GM21381 (cell line): ENCODE measurements around the gene GADD45A.
"Not testable (repeated sequence)": the region's sequence is repeated elsewhere in the genome, so short reads cannot be mapped to it uniquely, and the experiment has no call there.

Source experiments
- ATAC-seq: cut with Tn5 transposase; IDR thresholded peaks from one replicate; pipeline ENCODE4 v1.9.1; 2021; ENCODE audit warnings: mild to moderate bottlenecking, moderate library complexity; ENCODE audit not compliant: unreplicated experiment

The GADD45A gene, protein sequence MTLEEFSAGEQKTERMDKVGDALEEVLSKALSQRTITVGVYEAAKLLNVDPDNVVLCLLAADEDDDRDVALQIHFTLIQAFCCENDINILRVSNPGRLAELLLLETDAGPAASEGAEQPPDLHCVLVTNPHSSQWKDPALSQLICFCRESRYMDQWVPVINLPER

GRCh38 chr1:67685067-67685557 lies at the start of gene GADD45A:
Gene GADD45A (plus strand): TSS chr1:67685201. CDS start chr1:67685495, 294 bp downstream.
- peak; percentile 85 for ATAC-seq

DNA sequence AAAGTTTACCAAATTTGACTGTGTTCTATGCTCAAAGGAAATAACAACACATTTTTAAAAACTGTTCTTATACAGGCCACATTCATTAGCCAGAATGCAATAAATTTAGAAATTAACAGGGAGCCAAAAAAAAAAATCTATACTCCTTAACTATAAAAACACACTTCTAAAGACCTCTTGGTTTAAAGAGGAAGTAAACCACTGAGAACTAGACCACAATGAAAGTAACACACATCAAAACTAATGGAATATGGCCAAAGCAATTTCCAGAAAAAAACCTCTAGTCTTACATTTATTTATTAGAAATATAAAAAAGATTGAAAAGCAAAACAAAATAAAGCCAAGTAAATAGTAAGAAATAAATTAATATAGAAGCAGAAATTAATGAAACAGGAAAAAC lies 48.9 kb upstream of the GADD45A start:
- ATAC-seq = no peak

DNA sequence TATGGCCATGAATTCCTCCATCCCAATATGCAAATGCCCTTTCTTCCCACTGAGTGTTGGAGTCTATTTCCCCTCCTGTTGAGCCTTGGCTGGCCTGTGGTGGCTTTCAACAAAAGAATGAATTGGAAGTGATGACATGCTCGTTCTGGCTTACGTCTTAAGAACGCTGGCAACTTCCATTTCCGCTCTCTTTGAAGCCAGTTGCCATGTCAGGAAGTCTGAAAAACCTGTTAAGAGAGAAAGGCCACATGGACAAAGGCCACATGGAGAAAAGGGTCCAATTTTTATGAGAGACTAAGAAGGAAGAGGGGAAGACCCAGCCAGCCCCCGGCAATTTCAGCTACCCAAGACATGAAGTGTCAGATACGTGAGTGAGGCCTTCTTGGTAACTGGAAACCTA lies 45.6 kb upstream of the GADD45A start:
- ATAC-seq = no peak

GRCh38 chr1:67642629-67643028 lies 42.4 kb upstream of the GADD45A start:
- ATAC-seq = no peak

DNA sequence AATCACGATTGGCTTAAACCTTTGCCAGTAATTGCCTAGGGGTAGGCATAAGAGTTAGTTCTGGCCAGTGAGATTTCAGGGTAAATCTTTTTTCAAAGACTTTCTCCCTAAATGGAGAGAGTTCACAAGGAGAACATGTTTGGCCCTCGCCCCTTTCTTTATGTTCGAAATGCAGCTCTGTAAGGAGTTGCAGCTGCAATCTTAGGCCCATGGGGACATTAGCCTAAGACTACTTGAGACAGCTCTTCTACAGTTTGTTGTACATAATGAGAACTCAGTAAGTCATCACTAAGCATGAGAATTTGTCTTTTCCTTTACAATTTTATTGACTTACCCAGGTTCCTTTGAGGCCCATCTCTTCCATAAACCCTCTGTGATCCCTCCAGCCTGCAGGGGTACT lies 40.4 kb upstream of the GADD45A start:
- ATAC-seq = no peak

DNA sequence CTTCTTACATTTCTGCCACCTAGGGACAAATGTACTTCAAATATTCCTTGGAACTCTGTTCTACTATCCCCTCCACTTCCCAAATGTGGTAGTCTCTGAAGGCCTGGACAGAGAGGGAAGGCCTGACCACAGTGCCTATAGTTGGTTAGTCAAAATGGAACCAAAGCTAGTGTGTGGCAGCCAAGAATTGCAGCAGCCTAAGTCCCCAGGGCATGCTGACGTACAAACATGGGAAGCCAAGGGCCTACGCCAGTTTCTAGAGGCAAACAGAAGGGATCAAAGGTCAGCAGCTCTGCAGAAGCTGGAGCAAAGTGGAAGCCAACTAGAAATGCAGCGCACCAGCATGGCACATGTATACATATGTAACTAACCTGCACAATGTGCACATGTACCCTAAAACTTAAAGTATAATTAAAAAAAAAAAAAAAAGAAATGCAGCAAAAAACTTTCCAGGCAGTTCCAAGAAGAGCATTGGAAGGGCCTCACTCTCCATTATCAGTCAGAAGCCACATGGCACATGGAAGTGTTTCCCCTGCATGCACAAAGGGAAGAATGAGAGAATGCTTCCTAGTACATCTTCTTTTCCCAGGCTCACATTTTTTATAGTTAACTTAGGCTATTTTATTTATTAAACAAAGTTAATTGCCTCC lies 39.4 kb upstream of the GADD45A start:
- ATAC-seq = no peak

GRCh38 chr1:67646145-67647035 lies 38.6 kb upstream of the GADD45A start:
- no peak for ATAC-seq

GRCh38 chr1:67647036-67647798 lies 37.8 kb upstream of the GADD45A start:
- no peak for ATAC-seq

DNA sequence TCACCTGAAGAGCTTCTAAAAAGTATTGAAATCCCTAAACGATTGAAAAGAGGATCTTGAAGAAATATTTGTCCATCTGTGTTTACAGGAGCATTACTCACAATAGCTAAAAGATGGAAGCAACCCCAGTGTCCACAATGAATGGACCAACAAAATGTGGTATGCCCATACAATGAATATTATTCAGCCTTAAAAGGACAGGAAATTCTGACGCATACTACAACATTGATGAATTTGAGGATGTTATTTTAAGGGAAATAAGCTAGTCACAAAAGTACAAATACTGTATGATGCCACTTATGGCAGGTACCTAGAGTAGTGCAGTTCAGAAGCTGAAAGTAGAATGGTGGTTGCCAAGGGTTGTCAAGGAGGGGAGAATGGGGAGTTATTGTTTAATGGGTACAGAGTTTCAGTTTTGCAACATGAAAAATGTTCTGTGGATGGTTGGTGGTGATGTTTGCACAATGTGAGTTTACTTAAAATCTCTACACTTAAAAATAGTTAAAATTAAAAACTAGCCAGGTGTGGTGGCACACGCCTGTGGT lies 37.1 kb upstream of the GADD45A start:
- no peak for ATAC-seq

- no peak for ATAC-seq
Observed at GRCh38 chr1:67648582-67649326, 36.2 kb upstream of the GADD45A start.

DNA sequence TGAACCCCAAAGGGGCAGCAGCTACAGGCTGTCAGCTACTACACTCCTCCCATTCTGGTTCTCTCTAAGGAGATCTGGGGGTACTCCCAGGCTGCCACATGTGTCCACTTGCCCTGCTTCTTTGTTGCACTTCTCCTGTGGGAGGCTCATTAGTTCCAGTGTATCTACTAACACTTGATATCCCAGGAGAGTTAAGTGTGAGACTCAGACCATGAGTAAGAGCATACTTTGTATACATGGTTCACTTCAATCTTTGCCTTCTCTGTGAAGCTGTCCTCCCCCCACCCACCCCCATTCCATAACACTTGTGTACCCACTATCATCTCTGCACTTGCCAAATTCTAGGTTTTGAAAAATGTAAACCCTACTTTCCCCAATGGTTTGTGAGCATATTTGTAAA lies 34.9 kb upstream of the GADD45A start:
- no peak for ATAC-seq

DNA sequence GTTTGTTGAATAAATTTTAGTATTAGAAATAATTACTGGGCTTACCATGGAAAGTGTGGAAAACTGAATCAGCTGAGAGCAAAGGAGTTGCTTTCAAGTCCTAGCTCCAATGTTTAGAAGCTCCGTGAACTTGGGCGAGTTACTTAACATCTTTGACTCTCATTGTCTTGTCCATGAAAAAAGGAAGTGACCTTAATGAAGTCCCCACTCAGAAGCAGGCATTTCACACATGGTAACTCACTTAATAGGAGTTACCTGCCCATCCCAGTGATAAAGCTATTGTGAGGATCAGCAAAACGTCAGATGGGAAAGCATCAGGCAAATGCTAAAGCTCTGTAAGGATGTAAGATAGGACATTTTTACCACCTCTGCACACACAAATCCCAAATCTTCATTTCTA lies 34.0 kb upstream of the GADD45A start:
- ATAC-seq = no peak

- ATAC-seq = peak; percentile 40
Observed at GRCh38 chr1:67652800-67653199, 32.2 kb upstream of the GADD45A start.

- ATAC-seq = no peak
Observed at GRCh38 chr1:67653304-67653703, 31.7 kb upstream of the GADD45A start.

- no peak for ATAC-seq
Observed at GRCh38 chr1:67655581-67655980, 29.4 kb upstream of the GADD45A start.

DNA sequence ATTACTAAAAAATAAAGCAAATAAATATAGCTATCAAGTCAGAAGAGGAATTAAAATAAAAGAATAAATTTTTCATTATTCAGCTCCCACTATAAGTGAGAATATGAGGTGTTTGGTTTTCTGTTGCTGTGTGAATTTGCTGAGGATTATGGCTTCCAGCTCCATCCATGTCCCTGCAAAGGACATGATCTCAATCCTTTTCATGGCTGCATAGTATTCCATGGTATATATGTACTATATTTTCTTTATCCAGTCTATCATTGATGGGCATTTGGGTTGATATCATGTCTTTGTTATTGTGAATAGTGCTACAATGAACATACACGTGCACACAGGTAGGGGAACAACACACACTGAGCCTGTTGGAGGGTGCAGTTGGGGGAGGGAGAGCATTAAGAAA lies 27.8 kb upstream of the GADD45A start:
- not testable (repeated sequence) for ATAC-seq

DNA sequence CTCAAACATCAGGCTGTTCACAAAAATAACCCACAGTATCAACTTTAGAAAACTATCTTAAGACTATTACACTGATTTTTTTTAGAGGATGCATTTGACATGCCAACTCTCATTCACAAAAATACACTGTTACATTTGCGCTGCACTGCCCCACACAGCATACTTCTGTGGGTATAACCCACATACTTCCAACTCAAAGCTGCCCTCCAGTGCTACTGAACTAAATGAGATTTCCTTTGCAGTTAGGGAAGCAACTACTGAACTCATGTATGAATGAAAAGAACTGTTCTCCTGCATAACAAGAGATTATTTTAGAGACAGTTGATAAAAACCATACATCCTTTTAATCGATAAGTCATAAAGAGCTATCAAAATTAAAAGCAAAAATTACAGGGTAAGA lies 25.8 kb upstream of the GADD45A start:
- no peak for ATAC-seq

DNA sequence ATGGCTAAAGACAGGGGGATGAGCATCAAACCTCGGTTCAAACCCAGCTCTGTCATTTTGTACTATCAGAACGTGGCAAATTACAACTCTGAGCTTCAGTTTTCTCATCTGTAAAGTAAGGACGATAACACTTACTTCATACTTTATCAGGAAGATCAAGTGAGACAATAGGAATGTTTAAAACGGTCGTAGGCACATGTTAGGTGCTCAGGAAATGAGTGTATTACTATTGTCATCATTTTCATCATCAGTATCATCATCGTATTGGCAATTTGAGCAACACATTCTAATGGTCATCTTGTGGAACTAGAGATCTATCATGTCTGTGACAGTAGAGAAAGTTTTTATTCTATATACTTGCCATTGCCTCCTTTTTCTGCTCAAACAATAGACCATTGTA lies 22.1 kb upstream of the GADD45A start:
- ATAC-seq = no peak

- no peak for ATAC-seq
Observed at GRCh38 chr1:67664048-67664447, 21.0 kb upstream of the GADD45A start.

GRCh38 chr1:67665307-67665706 lies 19.7 kb upstream of the GADD45A start:
- not testable (repeated sequence) for ATAC-seq
